Renal cortical epithelial cell (primary cell): ENCODE results near the gene LLGL2. TPM values are rescaled to one million over a fixed set of nuclear protein-coding genes. Genes with fewer than 3 reads are reported as not detected.
"Not testable (repeated sequence)": the region's sequence is repeated elsewhere in the genome, so short reads cannot be mapped to it uniquely, and the experiment has no call there.

ENCODE experiments used
- DNase-seq: peaks from one replicate; pipeline ENCODE4 v3.0.0-alpha.2; 2011; ENCODE audit warnings: low read depth
- total RNA-seq: library from RNA; depleted of rRNA; stranded (reverse); fragments of >200 nt; gene quantifications from 2 replicates; pipeline ENCODE4 v1.2.3, GENCODE V29; 2014

Gene LLGL2
- total RNA-seq, result 52.5 and 68.9 TPM in 2 replicates

DNA sequence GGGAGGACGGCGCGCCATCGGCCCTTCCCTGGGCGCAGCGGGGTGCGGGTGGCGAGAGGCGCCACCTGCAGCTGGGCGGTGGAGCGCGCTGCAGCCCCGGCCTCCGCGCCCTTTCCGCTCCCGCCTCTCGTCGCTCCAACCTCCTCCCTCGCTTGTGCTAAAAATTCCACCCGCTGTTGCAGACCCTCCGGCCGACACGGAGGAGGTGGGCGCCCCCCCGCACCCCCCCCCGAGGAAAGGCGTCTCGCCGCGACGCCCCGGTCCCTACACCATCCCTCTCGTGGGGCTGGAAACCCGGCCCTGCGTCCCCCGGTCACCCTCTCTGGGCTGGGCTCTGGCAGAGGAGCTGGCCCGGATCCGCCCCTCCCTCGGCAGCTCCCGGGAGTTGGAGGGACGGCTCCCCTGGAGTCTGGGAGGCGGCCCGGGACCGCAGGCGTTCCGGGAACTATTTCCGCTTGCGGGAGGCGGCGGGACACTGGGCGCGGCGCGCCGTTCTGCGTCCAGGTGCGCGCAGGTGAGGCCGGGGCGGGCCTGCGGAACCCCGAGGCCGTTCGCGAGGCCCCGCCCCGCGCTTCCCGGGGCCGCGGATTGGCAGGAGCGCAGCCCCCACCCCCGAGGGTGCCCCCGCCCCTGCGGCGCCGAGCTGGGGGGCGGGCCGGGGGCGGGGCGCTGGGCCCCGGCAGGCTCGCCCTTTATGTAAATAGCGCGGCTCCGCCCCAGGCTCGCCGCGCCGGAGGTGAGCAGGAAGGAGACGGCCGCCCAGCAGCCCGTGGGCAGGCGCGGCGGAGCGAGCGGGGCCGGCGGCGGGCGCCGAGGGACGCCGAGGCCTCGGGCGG lies at the start of gene LLGL2:
Gene LLGL2 (plus strand): TSS at position 728 of the 836 bp plus-strand sequence. CDS start 17,730 bp downstream, outside the sequence.
- peak; percentile 43 for DNase-seq

- no peak for DNase-seq
Observed at GRCh38 chr17:75475851-75476250, 49.6 kb upstream of the LLGL2 start.

GRCh38 chr17:75476271-75476671 lies 49.2 kb upstream of the LLGL2 start:
- DNase-seq, result no peak

GRCh38 chr17:75476752-75477489 lies 48.6 kb upstream of the LLGL2 start:
- no peak for DNase-seq

DNA sequence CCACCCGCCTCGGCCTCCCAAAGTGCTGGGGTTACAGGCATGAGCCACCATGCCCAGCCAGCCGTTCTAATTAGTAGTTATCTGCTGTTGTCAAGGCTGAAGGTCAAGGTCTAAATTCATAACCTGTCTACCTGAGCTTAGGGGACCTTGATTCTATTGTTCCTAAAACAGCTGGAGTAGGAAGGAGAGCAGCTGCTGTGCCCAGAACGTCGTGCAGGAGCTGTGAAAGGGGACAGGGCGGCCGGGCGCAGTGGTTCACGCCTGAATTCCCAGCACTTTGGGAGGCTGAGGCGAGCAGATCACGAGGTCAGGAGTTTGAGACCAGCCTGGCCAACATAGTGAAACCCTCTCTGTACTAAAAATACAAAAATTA lies 48.0 kb upstream of the LLGL2 start:
- not testable (repeated sequence) for DNase-seq

DNA sequence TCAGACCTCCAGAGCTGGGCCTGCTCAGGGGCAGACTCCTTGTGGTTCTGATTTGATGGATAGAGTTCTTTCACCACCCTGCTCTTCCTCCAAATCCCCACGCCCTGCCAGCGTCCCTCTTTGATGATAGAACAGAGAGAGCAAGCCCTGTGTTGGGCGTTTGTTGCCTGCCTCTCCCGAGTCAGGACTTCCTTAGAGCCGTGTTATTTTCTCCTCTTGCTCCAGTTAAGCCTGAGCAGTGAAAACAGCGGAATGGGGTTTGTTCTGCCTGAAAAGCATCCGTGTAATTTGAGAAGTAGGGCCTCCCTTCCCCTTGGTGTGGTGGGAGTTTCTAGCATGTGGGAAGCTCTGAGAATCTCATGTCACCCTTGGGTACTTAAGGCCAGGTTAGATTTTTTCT lies 47.0 kb upstream of the LLGL2 start:
- DNase-seq, result no peak

GRCh38 chr17:75480281-75480680 lies 45.2 kb upstream of the LLGL2 start:
- no peak for DNase-seq

- DNase-seq, result no peak
Observed at GRCh38 chr17:75481194-75482068, 44.1 kb upstream of the LLGL2 start.

DNA sequence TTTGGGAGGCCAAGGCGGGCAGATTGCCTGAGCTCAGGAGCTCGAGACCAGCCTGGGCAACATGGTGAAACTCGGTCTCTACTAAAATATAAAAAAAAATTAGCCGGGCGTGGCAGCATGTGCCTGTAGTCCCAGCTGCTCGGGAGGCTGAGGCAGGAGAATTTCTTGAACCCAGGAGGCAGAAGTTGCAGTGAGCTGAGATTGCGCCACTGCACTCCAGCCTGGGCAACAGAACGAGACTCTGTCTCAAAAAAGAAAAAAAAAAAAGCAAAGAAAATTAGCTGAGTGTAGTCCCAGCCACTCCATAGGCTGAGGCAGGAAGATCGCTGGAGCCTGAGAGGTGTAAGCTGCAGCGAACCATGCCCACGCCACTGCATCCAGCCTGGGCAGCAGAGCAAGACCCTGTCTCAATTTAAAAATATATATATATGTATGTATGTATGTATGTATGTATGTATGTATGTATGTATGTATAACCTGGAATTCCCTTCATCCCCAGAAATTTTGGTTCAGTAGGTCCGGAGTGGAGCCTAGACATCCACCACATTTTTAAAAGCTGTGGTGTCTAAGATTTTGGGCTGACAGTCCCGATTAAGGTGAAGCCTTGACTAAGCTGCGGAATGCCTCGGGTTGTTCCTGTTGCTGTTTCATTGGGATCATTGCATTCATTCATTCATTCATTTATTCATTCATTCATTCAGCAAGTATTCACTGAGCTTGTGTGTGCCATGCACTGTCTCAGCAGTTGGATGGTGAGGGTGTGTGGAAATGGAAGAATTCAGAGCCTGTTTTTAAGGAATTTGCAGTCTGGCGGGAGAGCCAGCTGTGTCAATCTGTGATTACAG lies 43.2 kb upstream of the LLGL2 start:
- no peak for DNase-seq

GRCh38 chr17:75485688-75486087 lies 39.8 kb upstream of the LLGL2 start:
- DNase-seq, result no peak

GRCh38 chr17:75486151-75486550 lies 39.3 kb upstream of the LLGL2 start:
- no peak for DNase-seq

DNA sequence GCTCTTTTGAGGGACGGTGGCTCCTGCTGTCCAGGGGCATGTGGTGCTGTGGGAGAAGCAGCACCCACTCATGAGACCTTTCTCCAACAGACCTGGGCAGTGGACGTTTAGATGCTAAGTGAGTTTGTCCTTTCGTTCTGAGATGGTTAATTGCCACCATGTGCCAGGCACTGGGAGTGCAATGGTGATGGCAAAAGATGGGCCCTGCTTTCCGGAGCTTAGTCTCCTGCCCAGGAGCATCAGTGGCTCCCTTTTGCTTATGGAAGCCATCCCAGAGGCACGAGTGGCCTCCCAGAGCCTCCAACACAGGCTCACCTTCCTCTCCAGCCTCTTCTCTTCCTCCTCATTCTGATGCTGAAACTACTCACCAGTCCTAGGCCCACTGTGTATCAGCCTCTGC lies 38.5 kb upstream of the LLGL2 start:
- DNase-seq, result no peak

GRCh38 chr17:75487351-75488070 lies 38.0 kb upstream of the LLGL2 start:
- no peak for DNase-seq

DNA sequence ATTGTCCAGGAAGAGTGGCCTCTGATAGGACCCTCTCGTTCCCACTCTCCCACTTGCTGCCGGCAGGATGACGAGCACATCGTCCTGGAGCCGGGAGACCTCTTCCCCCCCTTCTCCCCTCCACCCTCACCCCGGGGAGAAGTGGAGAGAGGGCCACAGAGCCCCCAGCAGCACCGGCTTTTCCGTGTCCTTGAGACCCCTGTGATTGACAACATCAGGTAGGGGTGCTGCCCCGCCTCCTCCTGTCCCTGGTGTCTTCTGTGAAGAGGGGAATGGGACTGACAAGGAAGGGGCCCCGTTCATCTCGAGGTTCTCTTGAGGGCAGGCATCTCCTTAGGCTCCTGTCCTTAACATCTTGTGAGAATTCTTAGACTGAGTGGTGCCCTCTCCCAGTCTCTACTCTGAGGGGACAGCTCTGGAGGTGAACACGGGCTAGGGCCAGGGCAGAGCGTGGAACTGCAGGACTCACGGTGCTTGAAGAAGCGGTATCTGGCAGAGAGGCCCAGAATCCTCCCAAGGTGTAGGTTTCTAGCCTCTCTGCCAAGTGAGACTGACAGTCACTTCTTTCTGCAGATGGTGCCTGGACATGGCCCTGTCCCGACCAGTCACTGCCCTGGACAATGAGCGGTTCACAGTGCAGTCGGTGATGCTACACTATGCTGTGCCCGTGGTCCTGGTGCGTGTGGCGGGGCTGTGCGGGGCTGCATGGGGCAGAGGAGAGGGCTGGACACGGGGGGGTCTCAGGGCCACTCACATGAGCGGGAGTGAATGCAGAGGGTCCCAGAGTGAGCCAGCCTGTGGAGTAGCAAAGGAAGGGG lies 36.6 kb upstream of the LLGL2 start:
- DNase-seq, result no peak

DNA sequence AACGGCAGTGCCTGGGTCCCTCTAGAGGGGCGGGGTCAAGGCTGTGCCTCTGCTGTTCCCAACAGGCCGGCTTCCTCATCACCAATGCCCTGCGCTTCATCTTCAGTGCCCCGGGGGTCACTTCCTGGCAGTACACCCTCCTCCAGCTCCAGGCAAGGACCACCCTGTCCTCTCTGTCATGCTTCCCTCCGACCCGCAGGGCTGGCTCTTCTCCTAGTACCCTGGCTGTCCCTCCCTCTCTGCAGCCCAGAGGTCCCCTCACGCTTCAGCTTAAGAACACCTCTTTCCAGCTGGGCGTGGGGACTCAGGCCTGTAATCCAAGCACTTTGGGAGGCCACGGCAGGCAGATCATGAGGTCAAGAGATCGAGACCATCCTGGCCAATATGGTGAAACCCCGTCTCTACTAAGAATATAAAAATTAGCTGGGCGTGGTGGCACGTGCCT lies 36.0 kb upstream of the LLGL2 start:
- no peak for DNase-seq

- DNase-seq, result no peak
Observed at GRCh38 chr17:75490173-75490743, 35.2 kb upstream of the LLGL2 start.

DNA sequence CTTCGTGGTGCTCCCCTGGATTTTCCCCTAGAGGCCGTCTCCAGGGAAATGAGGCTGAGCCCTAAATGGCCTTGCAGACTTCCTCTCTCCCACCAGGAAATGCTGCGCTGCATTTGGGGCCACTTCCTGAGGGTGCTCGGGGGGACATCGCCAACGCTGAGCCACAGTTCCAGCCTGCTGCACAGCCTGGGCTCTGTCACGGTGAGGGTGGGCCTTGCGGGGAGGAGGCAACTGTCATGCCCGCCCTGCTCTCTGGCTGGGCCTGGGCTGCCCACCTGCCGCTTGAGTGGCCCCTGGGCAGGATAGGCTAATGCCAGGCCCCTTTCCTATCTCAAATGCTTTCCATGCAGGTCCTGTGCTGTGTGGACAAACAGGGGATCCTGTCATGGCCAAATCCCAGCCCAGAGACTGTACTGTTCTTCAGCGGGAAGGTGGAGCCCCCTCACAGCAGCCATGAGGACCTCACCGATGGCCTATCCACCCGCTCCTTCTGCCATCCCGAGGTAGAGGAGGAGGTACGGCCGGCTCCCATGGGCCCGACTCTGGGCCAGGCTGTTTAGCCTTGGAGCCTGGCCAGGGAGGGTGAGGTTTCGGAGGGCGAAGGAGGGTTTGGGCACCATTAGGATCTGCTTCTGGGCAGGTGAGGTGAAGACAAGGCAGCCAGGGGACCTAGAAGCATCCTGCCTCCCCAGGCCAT lies 34.4 kb upstream of the LLGL2 start:
- DNase-seq, result no peak

DNA sequence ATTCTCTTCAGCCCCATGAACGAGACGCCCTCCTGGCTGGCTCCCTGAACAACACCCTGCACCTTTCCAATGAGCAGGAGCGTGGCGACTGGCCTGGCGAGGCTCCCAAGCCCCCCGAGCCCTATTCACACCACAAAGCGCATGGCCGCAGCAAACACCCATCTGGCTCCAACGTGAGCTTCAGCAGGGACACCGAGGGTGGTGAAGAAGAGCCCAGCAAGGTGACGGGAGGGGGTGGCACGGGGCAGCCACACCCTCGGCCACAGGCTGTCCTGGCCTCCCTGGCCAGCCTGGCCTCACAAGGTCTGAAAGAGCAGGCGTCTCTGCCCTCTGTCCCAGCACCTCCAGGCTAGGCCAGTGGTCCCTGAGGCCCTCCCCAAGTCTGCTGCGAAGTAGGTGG lies 33.8 kb upstream of the LLGL2 start:
- no peak for DNase-seq
